VCaP (cell line): ENCODE results near the gene CRYBB1.

Source experiments
- H3K27ac ChIP-seq: fragments of 450-650 bp; 2 replicates; pipeline ENCODE4 v1.5.1; 2017
- CTCF ChIP-seq: fragments of 450-650 bp; conservative IDR thresholded peaks from 2 replicates; pipeline ENCODE4 v1.5.1; 2017; ENCODE audit warnings: mild to moderate bottlenecking, moderate library complexity

CRYBB1 gene

GRCh38 chr22:26551568-26551967, 66.3 kb downstream of the CRYBB1 start:
- no peak overlapping the region for H3K27ac ChIP-seq
- TF ChIP-seq CTCF, result no peak

- no peak overlapping the region for H3K27ac ChIP-seq
Measured at GRCh38 chr22:26550498-26551033, 67.3 kb downstream of the CRYBB1 start.

GRCh38 chr22:26549902-26550497, 67.8 kb downstream of the CRYBB1 start:
- no peak overlapping the region for H3K27ac ChIP-seq
- no peak for TF ChIP-seq CTCF

More at GRCh38 chr22:26550498-26551033, 67.3 kb downstream of the CRYBB1 start:
- TF ChIP-seq CTCF, result no peak
